T-helper 17 cell (primary cell): Measurements from ENCODE around the gene FMN1. TPM values are rescaled to one million over a fixed set of nuclear protein-coding genes. Genes with fewer than 3 reads are reported as not detected.
A peak's percentile ranks its signal among the peaks of the same experiment; 100 is the strongest.

Experiments
- ATAC-seq: fragments of 150-1000 bp; cut with Tn5 transposase; 2 replicates; pipeline ENCODE4 v1.10.0; 2021; ENCODE audit warnings: mild to moderate bottlenecking, moderate library complexity
- DNase-seq, 3 donors: peaks; one replicate each; pipeline versions ENCODE4 v3.0.0 to v3.0.0-alpha.2; 2020 to 2021
- H3K9me3 ChIP-seq: one replicate; pipeline ENCODE4 v1.7.0; 2013; ENCODE audit warnings: low read length, mild to moderate bottlenecking; ENCODE audit not compliant: control insufficient read depth, poor library complexity, severe bottlenecking
- H3K27ac Mint-ChIP-seq: one replicate; pipeline ENCODE4 v1.8.0; 2022; ENCODE audit warnings: mild to moderate bottlenecking, moderate library complexity, mixed read lengths
- H3K27me3 Mint-ChIP-seq: one replicate; pipeline ENCODE4 v1.8.0; 2022; ENCODE audit warnings: mixed read lengths
- H3K36me3 Mint-ChIP-seq: one replicate; pipeline ENCODE4 v1.8.0; 2022; ENCODE audit warnings: low read depth, mixed read lengths
- H3K4me1 Mint-ChIP-seq: one replicate; pipeline ENCODE4 v1.8.0; 2022; ENCODE audit warnings: mild to moderate bottlenecking, mixed read lengths
- H3K4me3 Mint-ChIP-seq: one replicate; pipeline ENCODE4 v1.8.0; 2022; ENCODE audit warnings: mild to moderate bottlenecking, moderate library complexity, mixed read lengths
- total RNA-seq, 4 donors: library from RNA in 2 of 4; stranded (reverse) in 2 of 4; gene quantifications; one replicate each; pipeline ENCODE4 v1.2.3 and lab custom pipeline; 2022 to 2026

The FMN1 gene
- total RNA-seq, 2 donors from 2014 or later = 18.7 to 35.2 TPM

GRCh38 chr15:33145447-33145846 lies 49.1 kb downstream of the FMN1 start:
- H3K4me3 Mint-ChIP-seq = no peak overlapping the region
- H3K36me3 Mint-ChIP-seq = peaks cover 6% of the 10 kb centered on the region
- ATAC-seq = no peak
- no peak for DNase-seq
- H3K4me1 Mint-ChIP-seq = peaks cover 11% of the 10 kb centered on the region
- no peaks in the 10 kb centered on the region for H3K9me3 ChIP-seq
- H3K27me3 Mint-ChIP-seq = peaks cover 12% of the 10 kb centered on the region
- peak overlapping the region; percentile 1 for H3K27ac Mint-ChIP-seq

DNA sequence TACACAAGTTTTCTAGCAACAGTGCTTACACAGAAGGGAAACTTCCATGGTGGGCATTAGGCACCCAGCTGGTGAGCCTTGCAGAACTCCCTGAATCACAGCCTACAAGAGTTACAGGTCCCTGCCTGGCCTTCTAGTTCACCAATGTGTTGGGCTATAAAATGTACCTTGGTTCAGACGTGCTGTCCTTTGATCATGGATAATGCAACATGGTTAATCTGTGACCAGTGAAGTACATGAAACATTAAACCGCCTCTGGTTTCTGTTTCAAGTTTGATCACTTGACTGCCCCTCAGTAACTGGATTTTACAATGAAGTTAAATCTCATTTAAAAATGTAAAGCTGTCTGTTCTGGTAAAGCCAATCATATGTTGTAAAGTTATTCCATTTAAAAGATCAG lies 51.8 kb downstream of the FMN1 start:
- peaks cover 21% of the 10 kb centered on the region for H3K27me3 Mint-ChIP-seq
- DNase-seq (no peak), ATAC-seq (no peak)
- no peak overlapping the region for H3K4me3 Mint-ChIP-seq
- no peak overlapping the region for H3K27ac Mint-ChIP-seq
- H3K36me3 Mint-ChIP-seq = peaks cover 6% of the 10 kb centered on the region
- peaks cover 5% of the 10 kb centered on the region for H3K4me1 Mint-ChIP-seq
- H3K9me3 ChIP-seq = no peaks in the 10 kb centered on the region

DNA sequence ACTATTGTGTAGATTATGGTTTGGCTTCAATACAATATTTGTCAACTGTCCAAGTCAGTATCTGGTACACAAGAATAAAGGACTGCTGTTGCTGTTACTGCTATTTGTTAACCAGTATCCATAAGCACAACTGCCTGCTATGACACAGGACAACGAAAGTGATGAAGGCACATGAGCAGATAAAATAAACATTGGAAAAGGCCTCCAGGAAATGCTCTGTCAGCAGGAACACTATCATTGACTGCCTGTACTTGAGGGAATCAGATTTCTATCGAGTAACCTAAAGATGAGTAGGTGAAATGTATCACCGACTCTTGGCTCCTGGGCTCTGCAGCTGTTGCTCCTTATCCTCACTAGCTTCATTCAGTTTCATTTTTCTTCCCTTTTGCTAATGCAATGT lies 56.5 kb downstream of the FMN1 start:
- no peaks in the 10 kb centered on the region for H3K9me3 ChIP-seq
- no peak overlapping the region for H3K27ac Mint-ChIP-seq
- H3K4me1 Mint-ChIP-seq = peaks cover 5% of the 10 kb centered on the region
- H3K4me3 Mint-ChIP-seq = no peak overlapping the region
- ATAC-seq (no peak), DNase-seq (no peak)
- peaks cover 3% of the 10 kb centered on the region for H3K36me3 Mint-ChIP-seq
- peaks cover 31% of the 10 kb centered on the region for H3K27me3 Mint-ChIP-seq

DNA sequence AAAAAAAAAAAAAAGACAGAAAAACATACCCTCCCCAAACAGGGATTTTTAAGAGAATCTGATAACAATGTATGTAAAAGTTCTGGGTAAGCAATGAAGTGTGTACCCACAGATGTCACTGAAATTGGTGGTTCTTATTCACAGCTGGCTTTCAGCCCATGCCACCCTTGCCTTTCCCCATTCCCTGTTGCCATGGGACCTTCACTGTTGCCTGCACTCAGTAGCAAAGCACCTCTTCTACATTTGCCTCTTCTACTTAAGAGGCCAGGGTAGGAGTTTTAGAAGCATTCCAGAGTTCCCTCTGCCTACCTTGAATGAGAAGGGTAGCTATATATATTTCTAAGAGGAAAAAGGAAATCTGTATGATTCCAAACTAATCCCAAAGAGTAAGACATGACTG lies 57.4 kb downstream of the FMN1 start:
- H3K4me3 Mint-ChIP-seq = no peak overlapping the region
- peaks cover 6% of the 10 kb centered on the region for H3K36me3 Mint-ChIP-seq
- no peaks in the 10 kb centered on the region for H3K9me3 ChIP-seq
- peaks cover 11% of the 10 kb centered on the region for H3K4me1 Mint-ChIP-seq
- no peak for DNase-seq
- no peak overlapping the region for H3K27ac Mint-ChIP-seq
- peaks cover 38% of the 10 kb centered on the region for H3K27me3 Mint-ChIP-seq
- no peak for ATAC-seq

GRCh38 chr15:33136353-33136752 lies 58.2 kb downstream of the FMN1 start:
- no peak overlapping the region for H3K27ac Mint-ChIP-seq
- no peaks in the 10 kb centered on the region for H3K9me3 ChIP-seq
- H3K4me3 Mint-ChIP-seq = no peak overlapping the region
- ATAC-seq = no peak
- DNase-seq = no peak
- H3K36me3 Mint-ChIP-seq = peaks cover 5% of the 10 kb centered on the region
- peaks cover 16% of the 10 kb centered on the region for H3K4me1 Mint-ChIP-seq
- peaks cover 37% of the 10 kb centered on the region for H3K27me3 Mint-ChIP-seq

DNA sequence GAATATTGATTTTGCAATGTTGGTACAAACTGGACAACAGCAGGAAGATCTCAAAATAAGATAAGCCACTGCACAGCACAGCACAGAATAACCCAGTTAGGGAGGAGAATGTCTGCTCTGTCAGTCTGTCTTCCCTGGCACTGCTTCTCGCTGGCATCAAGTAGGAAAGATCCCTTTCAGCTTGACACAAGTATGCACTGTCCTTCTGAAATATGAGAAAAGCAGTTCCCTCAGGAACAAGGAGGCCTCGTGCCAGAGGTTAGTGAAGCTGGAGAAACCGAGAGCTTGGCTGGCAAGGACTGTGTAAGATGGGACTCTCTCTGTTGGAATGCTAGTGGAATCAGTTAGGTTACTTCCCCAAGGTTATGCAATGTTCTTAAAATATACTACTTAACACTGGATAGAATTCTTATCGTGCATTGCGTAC lies 59.1 kb downstream of the FMN1 start:
- H3K36me3 Mint-ChIP-seq = peaks cover 4% of the 10 kb centered on the region
- peaks cover 17% of the 10 kb centered on the region for H3K4me1 Mint-ChIP-seq
- H3K9me3 ChIP-seq = no peaks in the 10 kb centered on the region
- DNase-seq (no peak), ATAC-seq (no peak)
- H3K27ac Mint-ChIP-seq = no peak overlapping the region
- H3K4me3 Mint-ChIP-seq = no peak overlapping the region
- peaks cover 34% of the 10 kb centered on the region for H3K27me3 Mint-ChIP-seq

GRCh38 chr15:33132722-33133345 lies 61.7 kb downstream of the FMN1 start:
- Mint-ChIP-seq H3K36me3 (peaks cover 4% of the 10 kb centered on the region), H3K4me3 (peak overlapping the region; percentile 56), H3K27me3 (peaks cover 25% of the 10 kb centered on the region), H3K4me1 (peaks cover 13% of the 10 kb centered on the region), H3K27ac (peak overlapping the region; percentile 16)
- no peaks in the 10 kb centered on the region for H3K9me3 ChIP-seq
- DNase-seq (no peak), ATAC-seq (peak; percentile 46)

- no peaks in the 10 kb centered on the region for H3K9me3 ChIP-seq
- no peak for DNase-seq
- Mint-ChIP-seq H3K27me3 (peaks cover 19% of the 10 kb centered on the region), H3K4me3 (no peak overlapping the region), H3K36me3 (peaks cover 4% of the 10 kb centered on the region), H3K27ac (peak overlapping the region; percentile 16), H3K4me1 (peaks cover 19% of the 10 kb centered on the region)
- ATAC-seq = no peak
Measured at GRCh38 chr15:33132233-33132580, 62.3 kb downstream of the FMN1 start.

DNA sequence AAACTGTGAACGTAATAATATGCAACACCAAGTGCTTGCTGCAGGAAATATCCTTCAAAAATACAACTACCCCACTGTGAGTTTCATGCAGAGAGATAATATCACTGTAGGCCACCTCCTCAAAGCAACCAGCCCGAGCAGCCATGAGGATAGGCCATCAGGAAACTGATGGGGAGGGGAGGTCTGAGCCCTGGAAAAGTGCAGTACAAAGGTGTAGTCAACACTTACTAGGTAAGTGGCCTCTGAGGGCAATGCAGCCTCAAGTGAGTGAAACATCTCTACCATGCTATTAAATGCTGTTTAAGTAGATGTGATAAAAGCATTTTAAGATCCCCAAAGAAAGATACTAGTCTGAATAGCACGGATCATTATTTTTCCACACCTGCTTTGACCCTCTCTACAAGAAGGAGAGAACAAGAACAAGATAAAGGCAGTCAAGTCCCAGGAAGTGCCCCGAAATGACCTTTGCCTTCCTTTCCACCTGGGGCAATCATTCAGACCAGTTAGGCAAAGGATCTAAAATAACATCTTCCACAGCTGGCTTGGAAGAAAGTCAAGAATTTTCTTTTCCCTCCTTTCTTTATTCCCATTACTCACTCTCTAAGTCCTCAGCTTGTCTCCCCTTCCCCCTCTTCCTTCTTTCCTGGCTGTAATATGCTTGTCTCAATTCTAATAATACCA lies 62.8 kb downstream of the FMN1 start:
- H3K4me3 Mint-ChIP-seq = no peak overlapping the region
- ATAC-seq = no peak

DNA sequence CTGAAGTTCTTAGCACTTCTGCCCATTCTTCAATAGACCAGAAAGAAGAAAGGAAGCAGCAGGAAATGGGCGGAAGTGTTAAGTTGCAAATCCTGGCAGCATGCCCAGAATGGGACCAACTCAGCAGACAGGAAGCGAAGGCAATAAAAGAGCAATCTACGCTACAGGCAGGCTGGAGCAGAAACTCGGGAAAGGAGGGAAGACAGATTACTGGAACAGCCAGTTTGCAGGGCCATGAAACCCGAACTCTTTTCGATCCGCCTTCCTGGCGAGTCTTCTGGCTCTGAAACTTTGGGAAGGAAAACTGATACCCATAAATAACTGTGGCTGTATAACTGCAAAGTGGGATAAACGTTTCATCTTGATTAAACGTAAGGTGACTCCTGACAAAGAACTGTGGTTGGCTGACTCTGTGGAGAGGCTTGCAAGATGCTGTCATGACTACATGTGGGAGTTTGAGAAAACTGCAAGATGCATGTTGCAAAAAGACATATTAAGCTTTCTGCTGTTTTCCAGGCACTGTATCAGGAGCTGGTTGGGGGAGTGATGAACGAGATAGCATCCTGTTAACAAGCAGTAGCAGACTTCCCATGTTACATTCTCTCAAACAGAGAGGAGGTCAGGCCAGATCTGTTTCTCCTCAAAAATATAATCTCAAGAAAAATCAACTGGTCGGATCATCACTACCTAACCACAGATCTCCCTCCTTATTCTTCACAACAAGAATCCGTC lies 67.8 kb downstream of the FMN1 start:
- Mint-ChIP-seq H3K27me3 (no peaks in the 10 kb centered on the region), H3K4me1 (peaks cover 33% of the 10 kb centered on the region), H3K36me3 (no peaks in the 10 kb centered on the region), H3K27ac (peak overlapping the region; percentile 81), H3K4me3 (peak overlapping the region; percentile 81)
- ATAC-seq = peak; percentile 79
- no peaks in the 10 kb centered on the region for H3K9me3 ChIP-seq
- peak in 2 of 3 donors; percentile 42 to 50 for DNase-seq

More for the DNA sequence above, 62.8 kb downstream of the FMN1 start:
- no peak for DNase-seq
- Mint-ChIP-seq H3K27me3 (peaks cover 18% of the 10 kb centered on the region), H3K36me3 (peaks cover 4% of the 10 kb centered on the region), H3K4me1 (peaks cover 24% of the 10 kb centered on the region), H3K27ac (peak overlapping the region; percentile 16)
- H3K9me3 ChIP-seq = no peaks in the 10 kb centered on the region

DNA sequence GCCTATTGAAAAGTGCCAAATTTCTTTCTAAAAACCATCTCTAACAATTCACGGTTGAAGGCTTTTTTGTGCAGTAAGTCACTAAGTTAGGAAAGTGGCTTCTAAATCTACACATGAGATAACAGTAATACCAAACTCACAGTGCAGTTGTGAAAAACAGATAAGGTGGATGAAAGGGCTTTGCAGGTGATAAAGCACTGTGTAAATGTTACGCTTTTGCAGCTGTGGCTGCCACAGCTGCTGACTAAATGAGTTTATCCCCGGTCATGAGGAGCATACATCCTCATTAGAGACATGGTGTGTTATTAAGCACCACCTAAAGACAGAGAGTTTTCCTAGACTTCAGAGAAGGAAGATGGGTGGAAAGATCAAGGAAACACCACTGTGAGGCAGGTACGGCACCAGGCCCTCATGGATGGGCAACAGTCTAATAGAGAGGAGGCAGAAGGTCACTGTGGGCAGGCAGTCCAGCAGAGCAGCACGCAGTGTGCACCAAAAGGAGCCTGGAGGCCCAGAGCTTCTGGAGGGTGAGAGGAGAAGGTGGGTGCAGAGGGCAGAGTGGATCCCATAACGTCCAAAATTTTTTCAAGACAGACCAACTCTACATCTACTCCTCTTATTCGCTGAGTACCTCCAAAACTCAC lies 68.5 kb downstream of the FMN1 start:
- Mint-ChIP-seq H3K27ac (peak overlapping the region; percentile 81), H3K36me3 (no peaks in the 10 kb centered on the region), H3K4me1 (peaks cover 30% of the 10 kb centered on the region), H3K4me3 (peak overlapping the region; percentile 81), H3K27me3 (no peaks in the 10 kb centered on the region)
- peak; percentile 76 for ATAC-seq
- no peaks in the 10 kb centered on the region for H3K9me3 ChIP-seq
- DNase-seq = no peak

- DNase-seq (no peak), ATAC-seq (no peak)
- Mint-ChIP-seq H3K4me3 (no peak overlapping the region), H3K36me3 (no peaks in the 10 kb centered on the region), H3K27ac (peak overlapping the region; percentile 81), H3K27me3 (no peaks in the 10 kb centered on the region), H3K4me1 (peaks cover 30% of the 10 kb centered on the region)
- H3K9me3 ChIP-seq = no peaks in the 10 kb centered on the region
Measured at GRCh38 chr15:33124811-33125210, 69.7 kb downstream of the FMN1 start.

DNA sequence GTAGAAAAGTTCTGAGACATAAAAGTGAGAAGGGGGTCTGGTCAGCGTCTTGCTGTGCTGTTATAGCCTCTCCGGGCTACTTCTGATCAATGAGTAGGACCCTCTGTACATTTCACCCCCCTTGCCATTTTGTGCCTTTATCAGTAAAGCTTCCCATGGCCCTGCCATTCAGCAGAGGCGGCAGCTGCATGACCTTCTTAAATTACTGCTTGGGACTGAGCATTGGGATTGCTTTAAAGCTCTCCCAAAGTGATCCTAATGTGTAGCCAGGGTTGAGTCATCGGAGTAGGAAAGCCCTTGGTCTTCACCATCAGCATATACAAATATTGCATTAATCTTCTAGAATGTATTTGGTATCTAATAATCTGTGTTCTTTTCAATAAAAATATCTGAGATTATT lies 70.2 kb downstream of the FMN1 start:
- no peak for ATAC-seq
- Mint-ChIP-seq H3K4me3 (no peak overlapping the region), H3K27ac (no peak overlapping the region), H3K36me3 (no peaks in the 10 kb centered on the region), H3K27me3 (no peaks in the 10 kb centered on the region), H3K4me1 (peaks cover 30% of the 10 kb centered on the region)
- H3K9me3 ChIP-seq = no peaks in the 10 kb centered on the region
- no peak for DNase-seq
